Measurements from ENCODE around the gene SLC35F6.

DNA sequence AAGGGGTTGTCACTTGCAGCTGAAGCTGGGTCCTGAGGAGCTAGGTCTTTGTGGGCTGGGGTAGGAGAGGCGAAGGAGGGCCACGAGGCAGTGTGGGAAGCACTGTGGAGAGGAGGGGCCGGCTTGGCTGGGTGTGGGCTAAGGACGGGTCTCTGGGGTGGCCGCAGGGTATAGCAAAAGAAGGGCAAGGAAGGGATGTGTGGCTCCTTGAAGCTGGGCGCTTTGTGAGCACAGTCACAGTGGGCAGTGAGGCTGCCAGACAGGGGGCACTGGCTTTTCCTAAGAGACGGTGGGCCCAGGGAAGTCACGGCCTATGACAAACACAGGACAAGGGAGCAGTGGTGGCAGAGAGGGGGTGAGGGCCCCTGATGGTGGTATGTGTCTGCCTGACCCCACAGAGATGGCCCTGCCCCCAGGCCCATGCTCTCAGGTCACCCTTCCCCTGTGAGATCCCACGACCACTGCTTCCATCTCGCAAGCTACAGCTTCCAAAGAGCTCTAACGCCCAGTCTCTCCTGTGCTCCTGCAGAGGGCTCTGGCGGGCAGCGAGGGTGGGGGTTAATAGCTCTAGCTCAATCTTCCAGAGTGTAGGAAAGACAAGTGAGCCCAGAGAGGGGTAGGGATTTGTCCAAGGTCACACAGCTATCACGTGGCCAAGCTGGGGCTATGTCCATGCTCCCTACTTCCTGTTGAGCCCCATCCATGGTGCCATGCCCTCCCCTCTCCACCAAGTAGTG is 39.1 kb upstream of the SLC35F6 start:
- TF ChIP-seq, protein P1, sequence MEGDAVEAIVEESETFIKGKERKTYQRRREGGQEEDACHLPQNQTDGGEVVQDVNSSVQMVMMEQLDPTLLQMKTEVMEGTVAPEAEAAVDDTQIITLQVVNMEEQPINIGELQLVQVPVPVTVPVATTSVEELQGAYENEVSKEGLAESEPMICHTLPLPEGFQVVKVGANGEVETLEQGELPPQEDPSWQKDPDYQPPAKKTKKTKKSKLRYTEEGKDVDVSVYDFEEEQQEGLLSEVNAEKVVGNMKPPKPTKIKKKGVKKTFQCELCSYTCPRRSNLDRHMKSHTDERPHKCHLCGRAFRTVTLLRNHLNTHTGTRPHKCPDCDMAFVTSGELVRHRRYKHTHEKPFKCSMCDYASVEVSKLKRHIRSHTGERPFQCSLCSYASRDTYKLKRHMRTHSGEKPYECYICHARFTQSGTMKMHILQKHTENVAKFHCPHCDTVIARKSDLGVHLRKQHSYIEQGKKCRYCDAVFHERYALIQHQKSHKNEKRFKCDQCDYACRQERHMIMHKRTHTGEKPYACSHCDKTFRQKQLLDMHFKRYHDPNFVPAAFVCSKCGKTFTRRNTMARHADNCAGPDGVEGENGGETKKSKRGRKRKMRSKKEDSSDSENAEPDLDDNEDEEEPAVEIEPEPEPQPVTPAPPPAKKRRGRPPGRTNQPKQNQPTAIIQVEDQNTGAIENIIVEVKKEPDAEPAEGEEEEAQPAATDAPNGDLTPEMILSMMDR (IDR thresholded peaks at IDR 0.05) = no peak
- no peak for TF ChIP-seq POLR2A (IDR thresholded peaks at IDR 0.05)
